NCI-H128 (cell line): ENCODE measurements around the gene CAPZB.

ENCODE experiments used
- DNase-seq: peaks from one replicate; lab custom pipeline; 2025; ENCODE audit not compliant: unreplicated experiment; lab: John Stamatoyannopoulos, UW

The CAPZB gene

GRCh38 chr1:19409477-19410341 is 75.6 kb downstream of the CAPZB start:
- DNase-seq: no peak

GRCh38 chr1:19407494-19408096 is 77.7 kb downstream of the CAPZB start:
- no peak for DNase-seq

DNA sequence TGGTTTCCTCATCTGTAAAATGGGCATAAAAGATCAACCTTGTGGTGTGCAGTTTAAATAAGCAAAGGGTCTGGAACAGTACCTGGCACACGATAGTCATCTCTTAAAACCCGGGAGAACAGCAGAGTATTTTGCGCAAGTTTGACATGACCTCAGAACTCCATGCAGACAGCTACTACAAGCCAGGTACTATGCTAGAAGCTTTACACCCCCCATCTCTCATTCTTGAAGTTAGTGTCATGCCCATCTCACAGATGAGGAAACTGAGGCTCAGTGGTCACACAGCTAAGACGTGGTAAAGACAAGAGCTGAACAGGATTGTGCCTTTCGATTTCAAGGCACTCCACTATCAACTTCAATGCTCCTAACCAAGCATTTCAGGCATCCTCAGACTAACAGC is 78.7 kb downstream of the CAPZB start:
- no peak for DNase-seq

- peak; percentile 87 for DNase-seq
Observed at GRCh38 chr1:19405761-19406487, 79.4 kb downstream of the CAPZB start.

DNA sequence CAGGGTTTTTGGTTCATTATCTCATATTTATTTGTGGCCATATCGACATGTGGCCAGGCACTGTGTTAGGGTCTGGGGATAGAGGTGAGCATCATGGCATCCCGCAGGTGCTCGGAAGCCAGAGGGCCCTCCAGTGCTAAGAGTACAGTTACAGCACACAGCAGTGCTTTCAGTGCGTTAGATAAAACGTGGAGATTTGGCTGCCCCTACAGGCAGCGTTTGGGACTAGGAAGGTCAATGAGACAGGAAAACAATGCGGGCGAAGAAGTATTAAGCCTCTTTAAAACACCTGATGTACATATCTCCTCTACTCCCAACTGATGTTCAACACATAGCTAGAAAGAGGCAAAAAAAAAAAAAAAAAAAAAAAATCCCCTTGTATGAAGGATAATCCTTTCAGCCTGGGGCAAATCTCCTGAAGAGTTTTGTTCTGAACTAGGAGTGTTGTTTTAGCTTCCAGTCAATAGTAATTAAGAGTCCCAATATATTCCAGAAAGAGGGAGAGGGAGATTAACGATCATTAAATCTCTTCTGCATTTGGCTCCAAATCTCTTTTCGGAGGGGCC is 80.1 kb downstream of the CAPZB start:
- peak; percentile 66 for DNase-seq

DNA sequence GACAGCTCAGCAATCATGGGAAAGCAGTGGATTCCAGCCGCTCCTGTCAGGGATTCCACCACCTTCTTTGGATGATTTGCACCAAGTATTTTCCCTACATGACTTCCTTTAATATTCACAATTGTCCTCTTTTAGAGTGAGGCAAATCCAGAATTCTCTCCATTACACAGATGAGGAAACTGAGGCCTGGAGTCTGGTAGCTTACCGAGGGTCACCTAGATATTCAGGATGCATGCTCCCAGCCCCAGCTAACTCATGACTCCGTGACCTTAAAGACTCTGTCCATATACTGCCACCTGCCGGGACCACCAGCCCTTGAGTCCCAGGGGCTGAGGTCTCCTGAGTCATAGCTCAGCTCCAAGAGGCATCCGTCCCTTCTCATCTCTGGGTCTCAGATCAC is 80.6 kb downstream of the CAPZB start:
- DNase-seq: no peak

DNA sequence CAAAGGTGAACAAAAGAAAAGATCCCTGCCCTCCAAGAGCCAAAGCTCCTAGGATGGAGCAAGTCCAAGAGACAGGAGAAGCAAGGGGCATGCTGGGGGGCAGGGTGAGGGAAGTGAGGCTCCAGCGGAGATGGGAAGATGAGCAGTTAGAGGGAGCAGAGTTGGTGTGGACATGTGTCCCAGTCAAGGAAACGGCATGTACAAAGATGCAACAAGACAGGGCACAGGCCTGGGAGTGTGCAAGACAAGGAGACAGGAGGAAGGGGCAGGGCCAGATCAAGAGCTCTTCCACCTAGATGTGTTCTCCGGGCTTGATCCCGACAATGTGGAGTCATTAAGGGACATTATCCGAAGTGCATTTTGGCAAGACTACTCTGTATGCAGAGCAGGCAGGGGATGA is 82.1 kb downstream of the CAPZB start:
- DNase-seq: no peak

GRCh38 chr1:19402031-19402813 is 83.1 kb downstream of the CAPZB start:
- DNase-seq: no peak

DNA sequence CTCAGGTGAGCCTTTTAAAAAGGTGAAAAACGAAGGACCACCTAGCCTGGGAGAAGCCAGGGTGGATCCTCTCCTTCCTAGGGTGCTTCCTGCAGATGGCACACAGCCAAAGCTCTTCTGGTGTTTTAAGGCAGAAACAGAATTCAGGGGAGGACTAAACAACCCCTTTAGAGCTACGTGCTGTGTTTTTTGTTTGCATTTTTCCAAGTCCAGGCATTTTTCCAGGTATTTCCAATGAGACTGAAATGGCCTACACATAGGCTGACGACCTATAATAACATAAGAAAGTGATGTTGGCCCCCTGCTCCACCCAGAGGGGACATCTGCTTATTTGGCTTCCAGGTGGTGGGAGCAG is 83.8 kb downstream of the CAPZB start:
- no peak for DNase-seq

DNA sequence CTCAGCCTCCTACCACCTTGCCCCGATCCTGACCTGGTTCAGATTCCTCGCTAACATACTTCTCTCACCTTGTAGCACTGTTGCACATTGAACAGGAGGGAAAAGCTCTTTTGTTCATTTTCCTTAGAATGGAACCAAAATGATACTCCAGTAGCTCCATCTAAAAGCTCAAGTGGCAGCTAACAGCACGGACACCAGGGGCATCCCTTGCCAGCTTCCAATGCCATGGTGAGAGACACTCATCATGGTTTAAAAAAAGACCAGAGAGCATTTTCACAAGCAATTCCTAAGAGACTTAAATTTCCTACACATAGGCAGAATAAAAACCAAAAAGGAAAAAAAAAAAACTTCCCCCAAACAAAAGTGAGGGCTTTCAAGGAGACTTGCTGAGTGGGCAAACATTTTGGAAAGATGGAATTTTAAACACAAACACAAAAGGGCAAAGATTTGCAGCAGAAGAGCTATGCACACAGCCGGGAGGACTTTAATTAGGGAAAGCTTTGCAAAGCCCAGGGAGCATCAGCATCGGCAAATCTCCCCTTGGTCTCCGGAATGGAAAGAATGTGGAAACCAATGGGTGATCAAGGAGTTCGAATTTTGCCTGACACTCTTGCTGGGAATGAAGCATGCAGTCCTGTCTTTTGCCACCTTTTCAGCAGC is 84.3 kb downstream of the CAPZB start:
- no peak for DNase-seq

- DNase-seq: no peak
Observed at GRCh38 chr1:19400192-19400611, 85.1 kb downstream of the CAPZB start.

- no peak for DNase-seq
Observed at GRCh38 chr1:19398309-19398760, 87.0 kb downstream of the CAPZB start.

DNA sequence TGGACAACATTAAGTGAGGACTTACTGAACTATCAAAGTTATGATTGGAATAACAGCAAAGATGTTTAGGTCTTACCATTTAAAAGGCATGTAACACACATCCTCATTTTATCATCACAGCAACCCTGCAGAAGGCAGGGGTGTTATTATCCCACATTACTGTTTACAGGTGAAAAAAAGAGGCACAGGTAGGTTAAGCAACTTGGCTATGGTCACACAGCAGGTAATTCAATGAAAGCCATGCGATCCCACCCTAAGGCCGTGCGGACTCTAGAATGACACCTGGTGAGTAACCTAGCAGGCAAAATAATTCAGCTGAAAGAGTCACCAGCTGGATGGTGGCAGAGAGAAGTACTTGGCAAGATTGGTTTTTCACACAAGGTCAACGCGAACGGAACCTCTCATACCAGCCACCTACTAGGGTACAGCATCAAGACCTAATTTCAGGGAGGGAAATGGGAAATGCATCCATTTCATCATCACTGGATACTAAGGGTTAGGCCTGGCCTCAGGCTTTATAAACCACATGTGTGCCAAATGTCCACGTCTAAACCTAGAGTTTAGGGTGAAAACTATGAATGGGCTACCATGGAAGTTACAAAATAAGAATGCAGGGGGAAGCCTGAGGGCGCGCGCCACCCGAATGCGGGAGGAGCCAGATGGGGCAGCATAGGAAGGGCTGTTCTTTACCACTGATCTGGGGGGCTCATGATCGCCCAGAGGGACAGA is 88.0 kb downstream of the CAPZB start:
- DNase-seq: no peak

GRCh38 chr1:19396280-19396679 is 89.1 kb downstream of the CAPZB start:
- no peak for DNase-seq

GRCh38 chr1:19395678-19396192 is 89.6 kb downstream of the CAPZB start:
- DNase-seq: no peak

- DNase-seq: no peak
Observed at GRCh38 chr1:19393046-19393445, 92.3 kb downstream of the CAPZB start.

GRCh38 chr1:19392221-19392620 is 93.1 kb downstream of the CAPZB start:
- no peak for DNase-seq

- DNase-seq: no peak
Observed at GRCh38 chr1:19391596-19391981, 93.8 kb downstream of the CAPZB start.

GRCh38 chr1:19390901-19391595 is 94.3 kb downstream of the CAPZB start:
- DNase-seq: no peak
